PC-3 (cell line): Measurements from ENCODE around the gene CDC42BPB.

Experiments
- CTCF ChIP-seq: fragments of 300-600 bp; sonication (generic); conservative IDR thresholded peaks from 2 replicates; pipeline ENCODE4 v1.5.1; 2017; ENCODE audit warnings: antibody characterized with exemption, low read depth, mild to moderate bottlenecking, low read length
- EZH2 ChIP-seq: fragments of 300-600 bp; sonication (generic); IDR thresholded peaks from one replicate; pipeline ENCODE4 v1.6.1; 2017; ENCODE audit warnings: antibody characterized with exemption, mild to moderate bottlenecking, low read length; ENCODE audit not compliant: unreplicated experiment
- EZH2phosphoT487 ChIP-seq: fragments of 300-600 bp; sonication (generic); IDR thresholded peaks from 2 replicates; pipeline ENCODE4 v1.6.1; 2018; ENCODE audit warnings: mild to moderate bottlenecking, antibody characterized with exemption, low read length, borderline replicate concordance

GRCh38 chr14:103056322-103057027 is 874 bp downstream of the CDC42BPB start:
- TF ChIP-seq EZH2 (no peak), CTCF (no peak), EZH2phosphoT487 (no peak)
